HG02798 (cell line): ENCODE data around the gene STAC2.

Experiments
- ATAC-seq: cut with Tn5 transposase; IDR thresholded peaks from one replicate; pipeline ENCODE4 v1.9.1; 2021; ENCODE audit warnings: mild to moderate bottlenecking; ENCODE audit not compliant: unreplicated experiment, poor library complexity

Gene STAC2

DNA sequence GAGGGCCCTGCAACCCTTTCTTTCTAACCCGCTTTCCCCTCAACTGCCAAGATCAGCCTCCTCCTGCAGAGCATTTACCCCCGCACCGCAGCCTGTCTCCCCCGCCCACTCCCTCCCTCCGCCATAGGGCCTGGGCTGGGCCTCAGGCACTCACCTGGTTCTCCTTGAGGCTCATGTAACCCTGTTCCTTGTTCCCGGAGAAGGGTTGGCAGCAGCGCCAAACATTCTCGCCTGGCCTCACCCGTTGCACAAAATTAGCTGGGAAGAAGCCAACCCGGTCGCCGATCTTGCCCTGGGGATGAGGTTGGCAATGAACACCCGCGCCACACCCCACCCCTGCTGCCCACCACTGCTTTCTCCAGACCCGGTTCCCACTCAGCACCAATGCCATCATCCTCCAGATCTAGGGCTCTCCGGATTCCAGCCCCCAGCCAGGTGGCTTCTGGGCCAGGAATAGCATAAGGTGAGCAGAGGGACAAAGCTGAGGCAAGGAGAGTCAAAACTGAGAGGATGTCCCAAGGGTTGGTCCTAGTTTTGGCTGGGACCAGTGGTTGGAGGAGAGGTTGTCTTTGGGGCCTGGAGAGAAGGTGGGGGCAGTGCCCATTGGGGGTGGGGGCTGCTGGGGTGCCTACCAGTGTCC, 12.8 kb downstream of the STAC2 start:
- no peak for ATAC-seq

GRCh38 chr17:39212195-39212810, 13.4 kb downstream of the STAC2 start:
- no peak for ATAC-seq

- no peak for ATAC-seq
Observed at GRCh38 chr17:39210093-39210434, 15.7 kb downstream of the STAC2 start.

GRCh38 chr17:39209317-39210092, 16.2 kb downstream of the STAC2 start:
- ATAC-seq: no peak

DNA sequence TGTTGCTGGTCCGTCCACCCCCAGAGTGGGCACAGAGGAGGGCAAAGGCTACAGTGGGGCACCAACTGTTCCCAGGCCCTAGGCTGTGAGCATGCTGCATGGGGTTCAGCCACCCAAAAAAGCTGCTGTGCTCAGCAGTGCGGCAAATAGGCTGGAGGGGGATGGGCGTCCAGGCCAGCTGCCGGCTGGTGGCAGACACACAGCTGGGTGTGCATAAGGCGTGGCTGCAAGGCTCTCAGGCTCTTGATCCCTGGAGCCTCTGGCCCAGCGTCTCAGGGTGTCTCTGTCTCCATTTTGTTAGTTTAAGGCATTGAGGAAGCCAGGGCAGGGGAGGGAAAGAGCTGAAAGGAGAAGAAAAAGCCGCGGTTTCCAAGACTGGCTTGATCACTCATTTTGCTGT, 16.9 kb downstream of the STAC2 start:
- ATAC-seq: peak; percentile 52

DNA sequence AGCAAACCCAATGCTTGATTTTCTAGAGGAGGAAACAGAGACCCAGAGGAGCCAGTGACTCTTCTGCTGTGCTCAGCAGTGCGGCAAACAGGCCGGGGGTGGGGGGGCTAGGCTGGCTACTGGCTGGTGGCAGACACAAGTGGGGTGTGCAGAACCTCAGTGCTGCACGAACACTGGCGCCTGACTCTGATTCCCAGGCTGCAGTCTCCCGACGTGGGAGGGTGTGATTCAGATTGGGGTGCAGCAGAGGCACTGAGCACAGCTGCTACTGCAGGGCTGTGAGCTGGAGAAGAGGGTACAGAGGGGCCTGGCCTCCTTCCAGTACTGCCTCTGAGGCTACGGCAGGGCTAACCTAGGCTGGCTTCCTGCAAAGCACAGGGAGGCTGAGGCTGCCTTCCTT, 17.6 kb downstream of the STAC2 start:
- no peak for ATAC-seq

GRCh38 chr17:39205112-39205526, 20.6 kb downstream of the STAC2 start:
- ATAC-seq: no peak

DNA sequence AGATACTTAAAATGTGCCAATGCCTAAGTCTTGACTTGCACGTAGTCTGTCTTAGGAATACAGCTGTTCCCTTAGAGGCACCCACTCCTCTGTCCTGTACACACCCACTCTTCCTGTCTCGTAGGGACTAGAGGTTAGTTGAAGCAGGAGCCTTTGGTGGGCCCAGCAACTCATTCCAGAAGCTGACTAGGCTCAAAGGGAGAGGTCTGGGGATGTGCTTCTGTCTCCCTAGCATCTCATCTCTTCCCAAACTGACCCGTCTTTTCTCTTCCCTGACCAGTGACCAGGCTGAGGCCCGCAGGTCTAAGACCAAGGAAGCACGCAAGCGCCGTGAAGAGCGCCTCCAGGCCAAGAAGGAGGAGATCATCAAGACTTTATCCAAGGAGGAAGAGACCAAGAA, 21.5 kb downstream of the STAC2 start:
- ATAC-seq: no peak

GRCh38 chr17:39200957-39201510, 24.7 kb downstream of the STAC2 start:
- ATAC-seq: no peak

DNA sequence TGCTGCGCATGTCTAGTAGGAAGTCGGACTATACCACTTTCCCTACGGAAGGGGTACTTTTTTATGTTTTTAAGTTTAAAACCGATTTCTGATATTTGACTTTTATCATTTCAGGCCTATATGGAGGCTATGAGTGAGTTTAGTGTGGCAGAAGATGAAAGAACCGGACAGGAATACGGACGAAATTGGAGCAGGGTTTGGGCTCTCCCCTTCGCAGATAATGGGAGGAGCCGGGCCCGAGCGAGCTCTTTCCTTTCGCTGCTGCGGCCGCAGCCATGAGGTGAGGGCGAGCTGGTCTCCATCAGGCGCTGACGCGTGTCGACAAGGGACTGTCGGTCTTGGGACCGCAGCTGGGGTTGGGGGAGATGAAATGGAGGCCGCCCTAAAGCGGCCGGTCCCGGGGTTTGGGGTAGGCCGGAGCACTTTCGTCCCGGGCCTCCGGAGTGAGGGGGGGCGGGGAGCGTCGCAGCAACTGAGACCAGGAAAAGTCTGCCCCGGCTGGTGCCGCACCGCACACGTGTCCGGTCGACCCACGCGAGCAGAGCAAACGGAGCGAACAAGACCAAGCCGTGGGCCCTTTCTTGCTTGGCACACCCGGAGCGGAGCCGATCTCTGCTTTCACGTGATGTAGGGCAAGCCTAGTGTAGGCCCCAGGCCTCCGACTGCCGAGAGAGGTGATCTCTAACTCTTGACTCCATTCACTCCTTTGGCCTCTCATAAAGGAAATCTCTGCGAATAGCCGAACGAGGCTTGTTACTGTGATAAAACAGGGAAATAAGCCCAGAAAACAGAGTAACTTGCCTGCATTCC, 25.5 kb downstream of the STAC2 start, which contains the start of gene RPL19:
RPL19 (plus strand) TSS at position 214 of the 810 bp plus-strand sequence; CDS start at position 276, 62 bp downstream.
- peak; percentile 65 for ATAC-seq

DNA sequence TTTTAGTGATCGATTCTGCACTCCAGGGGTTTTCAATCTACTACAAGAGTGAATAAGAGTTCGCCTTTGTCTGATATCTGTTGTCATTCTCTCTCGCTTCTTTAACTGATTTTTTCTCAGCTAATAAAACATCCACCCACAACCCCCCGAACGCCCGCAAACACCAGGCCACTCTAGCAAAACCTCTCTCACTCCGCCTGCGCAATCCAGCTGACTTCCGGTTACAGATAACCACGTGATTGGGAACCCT, 26.0 kb downstream of the STAC2 start:
- peak; percentile 76 for ATAC-seq

- no peak for ATAC-seq
Observed at GRCh38 chr17:39198186-39198566, 27.6 kb downstream of the STAC2 start.

DNA sequence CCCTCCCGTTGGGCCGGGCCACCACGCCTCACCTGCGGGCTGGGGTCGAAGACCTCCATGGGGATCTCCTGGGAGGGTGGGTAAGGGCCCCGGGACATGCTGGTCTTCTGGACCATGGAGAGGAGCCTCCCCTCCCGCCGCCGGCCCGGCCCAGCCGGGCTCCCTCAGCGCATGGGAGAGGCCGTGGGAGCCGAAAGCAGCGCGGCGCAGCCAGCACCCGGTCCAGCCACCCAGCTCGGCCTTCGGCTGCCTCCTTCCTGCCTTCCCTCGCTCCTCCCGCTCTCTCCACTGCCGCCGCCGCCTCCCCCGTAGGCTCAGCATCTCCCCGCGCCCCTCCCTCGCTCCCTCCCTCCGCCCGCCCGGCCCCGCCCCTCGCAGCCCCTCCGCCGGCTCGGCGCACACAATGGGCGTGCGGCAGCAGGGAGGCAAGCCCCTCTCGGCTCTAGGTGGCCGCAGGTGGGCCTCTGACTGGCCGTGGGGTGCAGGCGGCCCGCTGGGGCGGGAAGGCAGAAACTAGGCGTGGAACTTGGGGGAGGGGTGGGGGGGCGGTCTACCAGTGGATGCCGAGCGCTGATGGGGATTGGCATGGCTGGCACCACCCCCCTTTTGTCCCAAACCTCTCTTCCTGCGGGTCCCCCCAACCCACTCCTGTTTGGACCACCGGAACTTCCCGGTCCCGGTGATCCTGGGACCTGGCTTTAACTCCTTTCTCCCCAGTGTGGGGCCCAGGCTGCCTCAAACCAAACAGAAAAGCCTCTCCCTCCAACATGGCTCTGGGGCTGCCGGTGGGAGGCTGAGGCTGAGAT, 28.2 kb downstream of the STAC2 start, which contains the start of gene CACNB1:
CACNB1 (minus strand) TSS at position 290 of the 806 bp plus-strand sequence; CDS start at position 116, 174 bp downstream.
- peak; percentile 41 for ATAC-seq

DNA sequence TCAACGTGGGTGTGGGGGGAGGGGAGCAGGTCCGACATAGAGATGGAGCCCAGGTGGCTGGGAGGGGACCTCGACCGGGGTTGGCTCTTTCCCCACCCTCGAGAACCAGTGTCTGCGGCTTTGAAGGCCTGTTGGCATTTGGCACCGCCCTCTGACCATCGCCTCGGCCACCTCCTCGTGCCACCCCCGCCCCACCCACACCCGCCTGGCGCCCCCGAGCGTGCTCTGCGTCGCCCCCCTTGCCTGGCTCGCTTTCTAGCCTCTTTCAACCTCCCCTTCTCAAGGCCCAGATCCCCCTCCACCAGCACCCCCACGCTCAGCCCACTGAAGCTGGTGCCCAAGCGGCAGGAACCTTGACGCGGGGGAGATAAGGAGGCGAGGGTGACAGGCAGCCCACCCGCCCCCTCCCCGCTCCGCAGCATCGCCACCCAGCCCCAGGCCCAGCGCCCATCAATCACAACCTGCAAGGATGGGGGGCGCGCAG, 28.9 kb downstream of the STAC2 start:
- no peak for ATAC-seq

DNA sequence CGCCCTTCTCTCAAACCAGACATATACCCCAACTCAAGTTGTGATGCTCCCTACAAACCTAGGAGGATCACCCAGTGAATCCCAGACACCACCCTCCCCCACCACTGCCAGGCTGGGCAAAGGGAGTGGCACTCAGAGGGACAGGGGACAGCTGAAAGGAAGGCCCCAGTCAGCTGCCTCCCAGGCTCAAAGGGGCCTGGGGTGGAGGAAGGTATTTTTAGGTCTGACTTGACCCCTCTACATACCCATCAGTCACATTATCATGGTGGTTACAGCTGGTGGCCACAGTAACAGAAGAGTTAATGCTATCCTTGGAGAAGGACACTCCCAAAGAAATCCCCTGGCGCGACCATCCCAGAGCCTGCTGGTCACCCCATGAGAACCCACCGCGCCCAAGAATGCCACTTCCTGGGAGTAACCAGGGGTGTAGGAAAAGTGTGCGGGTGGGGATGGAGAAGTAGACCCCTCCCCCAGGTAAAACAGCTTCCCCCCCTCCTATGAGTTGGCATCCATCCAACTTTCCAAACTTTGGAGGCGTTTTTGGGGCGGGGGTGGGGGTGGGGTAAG, 29.4 kb downstream of the STAC2 start:
- no peak for ATAC-seq

DNA sequence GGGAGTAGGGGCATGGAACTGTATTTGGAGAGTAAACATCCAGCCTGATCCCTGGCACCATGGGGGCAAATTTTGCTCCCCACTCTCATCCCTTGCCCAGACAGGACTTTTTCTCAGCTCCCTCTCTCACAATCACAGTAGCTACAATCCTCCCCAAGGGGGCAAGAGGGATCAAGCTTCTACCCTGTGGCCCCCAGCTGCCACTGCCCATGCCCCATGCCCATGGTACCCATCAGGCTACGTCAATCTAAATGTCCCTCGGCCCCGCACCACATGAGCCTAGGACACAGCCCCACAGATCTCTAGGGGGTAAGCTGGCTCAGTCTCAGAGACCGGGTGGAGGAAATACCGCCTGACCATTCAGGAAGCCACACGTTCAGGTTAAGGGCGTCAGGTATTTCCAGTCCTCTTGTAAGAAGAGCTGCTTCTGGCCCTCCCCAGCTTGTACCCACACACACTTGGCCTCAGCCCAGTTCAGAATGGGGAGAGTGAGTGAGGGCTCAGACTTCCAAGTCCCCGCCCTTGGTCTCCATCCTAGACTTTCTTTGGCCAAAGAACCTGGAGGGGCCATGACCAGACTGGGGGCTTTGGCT, 30.1 kb downstream of the STAC2 start:
- no peak for ATAC-seq

GRCh38 chr17:39194985-39195524, 30.7 kb downstream of the STAC2 start:
- ATAC-seq: no peak

- ATAC-seq: no peak
Observed at GRCh38 chr17:39194089-39194984, 31.4 kb downstream of the STAC2 start.
